T-helper 2 cell treated with Interferon-gamma antibody and Interleukin-4, amounts not matched to agents 100 ng/mL and 5 ng/mL, for 36 hours (primary cell): ENCODE data around the gene NAV2. TPM values are rescaled to one million over a fixed set of nuclear protein-coding genes. Genes with fewer than 3 reads are reported as not detected.
"Not testable (repeated sequence)": the region's sequence is repeated elsewhere in the genome, so short reads cannot be mapped to it uniquely, and the experiment has no call there.

Experiments
- intact Hi-C: fragments of 100-400 bp; cut with micrococcal nuclease; formaldehyde crosslinking; loops from one replicate; pipeline ENCODE4 v1.15.1; 2023
- total RNA-seq: library from RNA; stranded (reverse); gene quantifications from 2 replicates; pipeline ENCODE4 v1.2.3, GENCODE V29; 2022

The NAV2 gene
- total RNA-seq, 1 donor from 2014 or later = 0.45 TPM

- intact Hi-C loops = no loop called here
Observed at GRCh38 chr11:20066013-20066782, 353.6 kb downstream of the NAV2 start.

- intact Hi-C loops = no loop called here
Observed at GRCh38 chr11:20066783-20067156, 354.1 kb downstream of the NAV2 start.

GRCh38 chr11:20067665-20068064 is 355.0 kb downstream of the NAV2 start:
- intact Hi-C loops = no loop called here

GRCh38 chr11:20068691-20069090 is 356.1 kb downstream of the NAV2 start:
- intact Hi-C loops = no loop called here

- intact Hi-C loops = no loop called here
Observed at GRCh38 chr11:20070459-20070858, 357.8 kb downstream of the NAV2 start.

- intact Hi-C loops = no loop called here
Observed at GRCh38 chr11:20075627-20076026, 363.0 kb downstream of the NAV2 start.

GRCh38 chr11:20078846-20079245 is 366.2 kb downstream of the NAV2 start:
- intact Hi-C loops = no loop called here

- intact Hi-C loops = no loop called here
Observed at GRCh38 chr11:20080032-20080685, 367.5 kb downstream of the NAV2 start.

- intact Hi-C loops = no loop called here
Observed at GRCh38 chr11:20081336-20081735, 368.7 kb downstream of the NAV2 start.

- intact Hi-C loops = not testable (repeated sequence)
Observed at GRCh38 chr11:20083877-20084276, 371.2 kb downstream of the NAV2 start.

GRCh38 chr11:20084921-20085814 is 372.5 kb downstream of the NAV2 start:
- intact Hi-C loops = no loop called here

GRCh38 chr11:20085918-20086317 is 373.3 kb downstream of the NAV2 start:
- intact Hi-C loops = no loop called here

- intact Hi-C loops = no loop called here
Observed at GRCh38 chr11:20087118-20087521, 374.5 kb downstream of the NAV2 start.

GRCh38 chr11:20088397-20089225 is 376.0 kb downstream of the NAV2 start:
- intact Hi-C loops = no loop called here

- intact Hi-C loops = no loop called here
Observed at GRCh38 chr11:20089367-20089766, 376.7 kb downstream of the NAV2 start.

- intact Hi-C loops = no loop called here
Observed at GRCh38 chr11:20089796-20090653, 377.4 kb downstream of the NAV2 start.

GRCh38 chr11:20090654-20091374 is 378.2 kb downstream of the NAV2 start:
- intact Hi-C loops = no loop called here

- intact Hi-C loops = no loop called here
Observed at GRCh38 chr11:20093775-20094174, 381.1 kb downstream of the NAV2 start.

GRCh38 chr11:20095189-20095588 is 382.6 kb downstream of the NAV2 start:
- intact Hi-C loops = no loop called here
